SK-N-SH treated with all-trans-retinoic acid at 6 μM for 48 hours (cell line): ENCODE measurements around the gene HLA-DRA.

ENCODE experiments used
- ARNTL ChIP-seq: fragments of 450-650 bp; formaldehyde crosslinking; IDR thresholded peaks from 2 replicates; pipeline ENCODE4 v1.5.0; 2020; ENCODE audit warnings: low read depth, mild to moderate bottlenecking, moderate library complexity, borderline replicate concordance
- CREB5 ChIP-seq: fragments of 250-450 bp; sonication (Bioruptor Pico); IDR thresholded peaks from 2 replicates; pipeline ENCODE4 v1.5.1; 2020; ENCODE audit warnings: low read depth, mild to moderate bottlenecking, moderate library complexity
- GLIS3 ChIP-seq: fragments of 250-450 bp; sonication (Bioruptor Pico); IDR thresholded peaks from 2 replicates; pipeline ENCODE4 v1.5.0; 2020; ENCODE audit warnings: mild to moderate bottlenecking, moderate library complexity
- ZFP3 ChIP-seq: fragments of 250-450 bp; sonication (Bioruptor Pico); IDR thresholded peaks from 2 replicates; pipeline ENCODE4 v1.5.0; 2020; ENCODE audit warnings: mild to moderate bottlenecking, moderate library complexity
- ZNF70 ChIP-seq: fragments of 450-650 bp; formaldehyde crosslinking; IDR thresholded peaks from 2 replicates; pipeline ENCODE4 v1.5.0; 2020; ENCODE audit warnings: mild to moderate bottlenecking, moderate library complexity
- TF ChIP-seq, protein P1 (sequence below): fragments of 250-450 bp; sonication (Bioruptor Pico); IDR thresholded peaks from 2 replicates; pipeline ENCODE4 v1.8.0; 2020; ENCODE audit warnings: mild to moderate bottlenecking, moderate library complexity, borderline replicate concordance

DNA sequence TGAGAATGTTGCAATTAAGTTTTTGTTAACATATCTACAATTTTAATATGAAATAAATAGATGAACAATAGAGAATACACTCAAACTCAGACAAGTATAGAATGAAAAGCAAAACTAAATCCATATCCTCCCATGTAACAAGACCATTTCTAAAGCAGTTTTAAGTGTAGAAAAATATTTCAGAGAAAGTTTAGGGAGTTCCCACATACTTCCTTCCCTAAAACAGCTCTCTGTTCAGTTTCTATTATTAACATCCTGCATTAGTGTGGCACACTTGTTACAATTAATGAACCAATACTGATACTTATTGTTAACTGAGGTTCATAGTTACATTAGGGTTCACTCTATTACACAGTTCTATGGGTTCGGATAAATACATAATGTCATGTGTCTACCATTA lies 52.0 kb downstream of the HLA-DRA start:
- TF ChIP-seq GLIS3 (CRISPR knock-in tag): no peak
- TF ChIP-seq CREB5 (CRISPR knock-in tag): no peak
- no peak for TF ChIP-seq ZFP3 (CRISPR knock-in tag)
- no peak for TF ChIP-seq ZNF70 (CRISPR knock-in tag)
- TF ChIP-seq, protein P1, sequence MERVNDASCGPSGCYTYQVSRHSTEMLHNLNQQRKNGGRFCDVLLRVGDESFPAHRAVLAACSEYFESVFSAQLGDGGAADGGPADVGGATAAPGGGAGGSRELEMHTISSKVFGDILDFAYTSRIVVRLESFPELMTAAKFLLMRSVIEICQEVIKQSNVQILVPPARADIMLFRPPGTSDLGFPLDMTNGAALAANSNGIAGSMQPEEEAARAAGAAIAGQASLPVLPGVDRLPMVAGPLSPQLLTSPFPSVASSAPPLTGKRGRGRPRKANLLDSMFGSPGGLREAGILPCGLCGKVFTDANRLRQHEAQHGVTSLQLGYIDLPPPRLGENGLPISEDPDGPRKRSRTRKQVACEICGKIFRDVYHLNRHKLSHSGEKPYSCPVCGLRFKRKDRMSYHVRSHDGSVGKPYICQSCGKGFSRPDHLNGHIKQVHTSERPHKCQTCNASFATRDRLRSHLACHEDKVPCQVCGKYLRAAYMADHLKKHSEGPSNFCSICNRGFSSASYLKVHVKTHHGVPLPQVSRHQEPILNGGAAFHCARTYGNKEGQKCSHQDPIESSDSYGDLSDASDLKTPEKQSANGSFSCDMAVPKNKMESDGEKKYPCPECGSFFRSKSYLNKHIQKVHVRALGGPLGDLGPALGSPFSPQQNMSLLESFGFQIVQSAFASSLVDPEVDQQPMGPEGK (CRISPR knock-in tag): no peak
- no peak for TF ChIP-seq ARNTL (CRISPR knock-in tag)
